ENCODE results near the gene SENP1. TPM values are rescaled to one million over a fixed set of nuclear protein-coding genes. Genes with fewer than 3 reads are reported as not detected.

Gene SENP1
- polyA plus RNA-seq, 3 donors = 5.2 to 8.0 (median 6.0) TPM

DNA sequence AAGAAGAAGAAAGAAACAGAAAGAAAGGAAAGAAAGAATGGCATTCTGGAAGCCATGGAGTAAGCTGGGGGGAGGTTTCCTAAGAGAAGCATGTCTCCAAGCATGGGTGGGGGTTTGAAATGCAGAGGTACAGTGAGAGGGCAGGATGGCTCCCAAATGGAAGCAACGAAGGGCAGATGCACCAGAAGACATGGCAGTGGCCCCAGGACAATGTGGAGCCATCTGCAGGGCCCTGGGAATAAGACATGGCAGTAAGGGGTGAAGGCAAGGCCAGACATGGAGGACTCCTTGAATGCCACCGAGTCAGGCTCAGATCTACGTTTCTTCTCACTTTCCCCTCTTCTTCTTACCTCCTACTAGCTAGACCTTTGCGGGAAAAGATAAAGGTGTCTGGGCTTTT is 96.9 kb downstream of the SENP1 start:
- H3K36me3 Mint-ChIP-seq = no peaks in the 10 kb centered on the region
- peaks cover 40 to 56% of the 10 kb centered on the region in 2 donors for H3K27me3 ChIP-seq (ENCODE audit: control insufficient read depth in 2 of 2, insufficient read depth in 2 of 2, low read length in 2 of 2)
- TF ChIP-seq CTCF (IDR thresholded peaks at IDR 0.05) = no peak
- H3K4me1 Mint-ChIP-seq = peaks cover 4% of the 10 kb centered on the region
- no peak overlapping the region for H3K9ac ChIP-seq (ENCODE audit: insufficient read depth, low read length, poor library complexity, severe bottlenecking)
- H3K4me1 ChIP-seq (ENCODE audit: control insufficient read depth in 1 of 2, insufficient read depth in 2 of 2, low read length in 2 of 2) = peaks cover 6 to 8% of the 10 kb centered on the region in 2 donors
- H4K20me1 ChIP-seq (ENCODE audit: insufficient read depth, low read length) = no peaks in the 10 kb centered on the region
- H3K27ac Mint-ChIP-seq = no peak overlapping the region
- no peak overlapping the region for H3K4me2 ChIP-seq (replicated peaks; ENCODE audit: extremely low read depth, low read length, poor library complexity, severe bottlenecking)
- no peak for DNase-seq
- H3K4me3 Mint-ChIP-seq = no peak overlapping the region
- H3K79me2 ChIP-seq (ENCODE audit: insufficient read depth, low read length) = no peaks in the 10 kb centered on the region
- H3K9me3 ChIP-seq (replicated peaks in 1 of 2; ENCODE audit: control insufficient read depth in 1 of 2, insufficient read depth in 1 of 2, low read length in 2 of 2) = peaks cover 0 to 11% of the 10 kb centered on the region in 2 donors
- H2AFZ ChIP-seq (ENCODE audit: insufficient read depth, low read depth, low read length, poor library complexity, severe bottlenecking) = no peak overlapping the region
- WGBS (ENCODE audit: insufficient coverage) = 71% methylated on average over 1 of the region's 4 CpGs
- H3K27ac ChIP-seq (ENCODE audit: low read depth in 1 of 2, low read length in 2 of 2) = no peak overlapping the region
- H3K27me3 Mint-ChIP-seq (ENCODE audit: low read depth in 3 of 3) = peaks cover 47 to 67% (median 54%) of the 10 kb centered on the region in 3 donors
- H3K4me3 ChIP-seq (replicated peaks in 1 of 3; ENCODE audit: low read depth in 2 of 3, low read length in 3 of 3) = no peak overlapping the region
- intact Hi-C loops (cut with micrococcal nuclease) = no loop called here
- no peaks in the 10 kb centered on the region for H3K36me3 ChIP-seq (replicated peaks in 1 of 2; ENCODE audit: control insufficient read depth in 1 of 2, insufficient read depth in 2 of 2, low read length in 2 of 2)
- H3K9me3 Mint-ChIP-seq = peaks cover 0 to 3% (median 0%) of the 10 kb centered on the region in 7 donors

- Histone ChIP-seq H4K20me1 (ENCODE audit: insufficient read depth, low read length) (no peaks in the 10 kb centered on the region), H3K4me2 (replicated peaks; ENCODE audit: extremely low read depth, low read length, poor library complexity, severe bottlenecking) (no peak overlapping the region), H3K36me3 (replicated peaks in 1 of 2; ENCODE audit: control insufficient read depth in 1 of 2, insufficient read depth in 2 of 2, low read length in 2 of 2) (no peaks in the 10 kb centered on the region), H3K27ac (ENCODE audit: low read depth in 1 of 2, low read length in 2 of 2) (no peak overlapping the region), H3K9ac (ENCODE audit: insufficient read depth, low read length, poor library complexity, severe bottlenecking) (no peak overlapping the region), H3K4me3 (replicated peaks in 1 of 3; ENCODE audit: low read depth in 2 of 3, low read length in 3 of 3) (no peak overlapping the region), H3K4me1 (ENCODE audit: control insufficient read depth in 1 of 2, insufficient read depth in 2 of 2, low read length in 2 of 2) (peaks cover 6 to 14% of the 10 kb centered on the region in 2 donors), H3K9me3 (replicated peaks in 1 of 2; ENCODE audit: control insufficient read depth in 1 of 2, insufficient read depth in 1 of 2, low read length in 2 of 2) (peaks cover 0 to 17% of the 10 kb centered on the region in 2 donors), H2AFZ (ENCODE audit: insufficient read depth, low read depth, low read length, poor library complexity, severe bottlenecking) (no peak overlapping the region), H3K27me3 (ENCODE audit: control insufficient read depth in 2 of 2, insufficient read depth in 2 of 2, low read length in 2 of 2) (peaks cover 46 to 58% of the 10 kb centered on the region in 2 donors), H3K79me2 (ENCODE audit: insufficient read depth, low read length) (no peaks in the 10 kb centered on the region)
- intact Hi-C loops (cut with micrococcal nuclease) = no loop called here
- Mint-ChIP-seq H3K9me3 (peaks cover 0 to 3% (median 2%) of the 10 kb centered on the region in 7 donors), H3K4me1 (peaks cover 10% of the 10 kb centered on the region), H3K4me3 (no peak overlapping the region), H3K36me3 (no peaks in the 10 kb centered on the region), H3K27me3 (ENCODE audit: low read depth in 3 of 3) (peaks cover 53 to 71% (median 59%) of the 10 kb centered on the region in 3 donors), H3K27ac (no peak overlapping the region)
- no CpG with 5 or more reads among the region's 2 CpGs for WGBS (ENCODE audit: insufficient coverage)
- no peak for TF ChIP-seq CTCF (IDR thresholded peaks at IDR 0.05)
- DNase-seq = no peak
These were observed 97.5 kb downstream of the SENP1 start for GRCh38 chr12:48008349-48008748.

Measured in CD14-positive monocyte (primary cell).